Panc1 (cell line): ENCODE measurements around the gene CARNS1. TPM values are rescaled to one million over a fixed set of nuclear protein-coding genes. Genes with fewer than 3 reads are reported as not detected.

Experiments used
- ATAC-seq: fragments of 200-7000 bp; cut with Tn5 transposase; 2 replicates; pipeline ENCODE4 v1.9.1; 2020; ENCODE audit warnings: mild to moderate bottlenecking, moderate library complexity
- BruUV-seq: library from RNA; stranded (reverse); fragments of 400-500 nt; replicated peaks from 2 replicates; lab custom pipeline; 2021; lab: Mats Ljungman, UMichigan
- CTCF ChIA-PET: fragments of 300-600 bp; sonication (Branson Sonifier 250); formaldehyde crosslinking; loops from one replicate; lab custom pipeline; 2022; ENCODE audit warnings: antibody characterized with exemption; lab: Charles Lee
- POLR2A ChIA-PET: fragments of 300-600 bp; sonication (Branson Sonifier 250); formaldehyde crosslinking; loops from one replicate; lab custom pipeline; 2022; ENCODE audit warnings: antibody characterized with exemption; lab: Charles Lee
- DNase-seq: peaks from one replicate; pipeline ENCODE4 v3.0.0-alpha.2; 2010; ENCODE audit warnings: low read depth, low spot score
- H3K27ac ChIP-seq: 2 replicates; pipeline ENCODE4 v1.5.1; 2011; ENCODE audit warnings: mild to moderate bottlenecking, low read length, inconsistent platforms
- H3K27me3 ChIP-seq: fragments of 200-500 bp; sonication (Bioruptor generic); 2 replicates; pipeline ENCODE4 v1.6.0; 2014; ENCODE audit warnings: low read length, inconsistent platforms; ENCODE audit not compliant: control insufficient read depth, insufficient read depth
- H3K36me3 ChIP-seq: fragments of 200-500 bp; sonication (Bioruptor generic); 2 replicates; pipeline ENCODE4 v1.5.1; 2014; ENCODE audit warnings: inconsistent platforms, mild to moderate bottlenecking, low read length, moderate library complexity; ENCODE audit not compliant: control insufficient read depth, insufficient read depth
- H3K4me1 ChIP-seq: 2 replicates; pipeline ENCODE4 v1.5.1; 2011; ENCODE audit warnings: inconsistent platforms, mild to moderate bottlenecking, low read length, moderate library complexity; ENCODE audit not compliant: control insufficient read depth, insufficient read depth
- H3K4me3 ChIP-seq, 2 experiments: 2 replicates each; pipeline ENCODE4 v1.5.1; 2011 to 2012; ENCODE audit warnings: low read depth in 2 of 2, low read length in 2 of 2, mild to moderate bottlenecking in 2 of 2, inconsistent platforms in 1 of 2, moderate library complexity in 1 of 2
- H3K9me3 ChIP-seq: fragments of 200-500 bp; sonication (Bioruptor generic); 2 replicates; pipeline ENCODE4 v1.5.1; 2014; ENCODE audit warnings: low read depth, mild to moderate bottlenecking, inconsistent platforms, low read length, moderate library complexity; ENCODE audit not compliant: control insufficient read depth, insufficient read depth
- POLR2AphosphoS5 ChIP-seq: IDR thresholded peaks from 2 replicates; pipeline ENCODE4 v1.6.1; 2012; ENCODE audit warnings: mild to moderate bottlenecking, low read depth, low read length, moderate library complexity
- SIN3A ChIP-seq: IDR thresholded peaks from 2 replicates; pipeline ENCODE4 v1.6.1; 2012; ENCODE audit warnings: low read depth, mild to moderate bottlenecking, low read length, moderate library complexity, borderline replicate concordance; ENCODE audit not compliant: insufficient read depth
- TCF7L2 ChIP-seq: IDR thresholded peaks from 2 replicates; pipeline ENCODE4 v1.6.1; 2011; ENCODE audit warnings: mild to moderate bottlenecking, low read depth, low read length, inconsistent platforms
- in situ Hi-C: cut with HindIII; loops from 2 replicates; pipeline ENCODE4 v1.10.0; 2016; ENCODE audit warnings: low sequenced_read_pairs, low pct_unique_long_range_greater_than_20kb
- intact Hi-C: fragments of 100-400 bp; cut with micrococcal nuclease; formaldehyde crosslinking; loops from one replicate; pipeline ENCODE4 v1.10.0; 2022; ENCODE audit not compliant: unreplicated experiment
- total RNA-seq: library from RNA; stranded (reverse); gene quantifications from one replicate; pipeline ENCODE4 v1.2.1, GENCODE V29; 2021; ENCODE audit not compliant: unreplicated experiment
- TF ChIP-seq, protein P1 (sequence below): fragments of 450-650 bp; IDR thresholded peaks from 2 replicates; pipeline ENCODE4 v1.5.1; 2017; ENCODE audit warnings: mild to moderate bottlenecking
- TF ChIP-seq, protein P2 (sequence below), 2 experiments: IDR thresholded peaks; 2 replicates each; pipeline ENCODE4 v1.6.1; 2011 to 2012; ENCODE audit warnings: low read depth in 2 of 2, control low read depth in 1 of 2, low read length in 1 of 2, mild to moderate bottlenecking in 1 of 2, moderate library complexity in 1 of 2; ENCODE audit not compliant: insufficient read depth in 1 of 2

The CARNS1 gene
- total RNA-seq, 1 experiment from 2014 or later = 1.0 TPM

- POLR2A ChIA-PET = interaction anchor here (0.6 kb wide), 1 partner anchor 270 kb away, joined by 3 read pairs; no protein-coding TSS in a partner anchor
- intact Hi-C loops = no loop called here
Observed at GRCh38 chr11:67391304-67392182, 23.9 kb upstream of the CARNS1 start, which contains the start of gene RAD9A. TSS of gene RAD9A (plus strand) at chr11:67391986. CDS start at chr11:67392045, 59 bp downstream.

DNA sequence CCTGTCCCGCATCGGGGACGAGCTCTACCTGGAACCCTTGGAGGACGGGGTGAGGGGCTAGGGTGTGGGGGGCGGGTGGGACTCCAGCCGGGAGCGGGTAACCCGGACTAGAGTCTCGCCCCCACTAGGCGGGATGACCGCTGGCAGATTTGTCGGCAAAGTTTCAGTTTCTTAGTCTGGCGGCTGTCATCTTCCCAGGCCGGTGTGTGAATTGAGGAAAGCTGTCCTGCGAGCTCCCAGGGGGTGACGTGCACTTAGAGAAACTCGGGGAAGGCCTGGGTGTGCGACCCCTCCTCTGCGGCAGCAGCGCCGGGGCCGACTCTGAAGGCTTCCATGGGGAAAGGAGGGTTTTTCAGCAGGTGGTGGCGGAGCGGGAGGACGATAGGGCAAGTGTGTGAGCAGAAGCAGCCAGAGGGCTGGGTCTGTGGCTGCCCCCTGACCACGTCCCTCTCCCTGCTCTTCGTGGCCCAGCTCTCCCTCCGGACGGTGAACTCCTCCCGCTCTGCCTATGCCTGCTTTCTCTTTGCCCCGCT lies 23.2 kb upstream of the CARNS1 start:
- no TSS peak for BruUV-seq
- Histone ChIP-seq H3K4me1 (peaks cover 16% of the 10 kb centered on the region), H3K4me3 (peak overlapping the region; percentile 87 to 100), H3K27ac (peak overlapping the region; percentile 88), H3K27me3 (no peaks in the 10 kb centered on the region), H3K36me3 (no peaks in the 10 kb centered on the region; the same call in none of the 2 replicates), H3K9me3 (no peaks in the 10 kb centered on the region)
- DNase-seq (no peak), ATAC-seq (peak; percentile 18; the same call in 1 of the 2 replicates)
- TF ChIP-seq POLR2AphosphoS5 (no peak), TCF7L2 (no peak), SIN3A (no peak)
- TF ChIP-seq, protein P1, sequence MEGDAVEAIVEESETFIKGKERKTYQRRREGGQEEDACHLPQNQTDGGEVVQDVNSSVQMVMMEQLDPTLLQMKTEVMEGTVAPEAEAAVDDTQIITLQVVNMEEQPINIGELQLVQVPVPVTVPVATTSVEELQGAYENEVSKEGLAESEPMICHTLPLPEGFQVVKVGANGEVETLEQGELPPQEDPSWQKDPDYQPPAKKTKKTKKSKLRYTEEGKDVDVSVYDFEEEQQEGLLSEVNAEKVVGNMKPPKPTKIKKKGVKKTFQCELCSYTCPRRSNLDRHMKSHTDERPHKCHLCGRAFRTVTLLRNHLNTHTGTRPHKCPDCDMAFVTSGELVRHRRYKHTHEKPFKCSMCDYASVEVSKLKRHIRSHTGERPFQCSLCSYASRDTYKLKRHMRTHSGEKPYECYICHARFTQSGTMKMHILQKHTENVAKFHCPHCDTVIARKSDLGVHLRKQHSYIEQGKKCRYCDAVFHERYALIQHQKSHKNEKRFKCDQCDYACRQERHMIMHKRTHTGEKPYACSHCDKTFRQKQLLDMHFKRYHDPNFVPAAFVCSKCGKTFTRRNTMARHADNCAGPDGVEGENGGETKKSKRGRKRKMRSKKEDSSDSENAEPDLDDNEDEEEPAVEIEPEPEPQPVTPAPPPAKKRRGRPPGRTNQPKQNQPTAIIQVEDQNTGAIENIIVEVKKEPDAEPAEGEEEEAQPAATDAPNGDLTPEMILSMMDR = no peak
- TF ChIP-seq, protein P2, sequence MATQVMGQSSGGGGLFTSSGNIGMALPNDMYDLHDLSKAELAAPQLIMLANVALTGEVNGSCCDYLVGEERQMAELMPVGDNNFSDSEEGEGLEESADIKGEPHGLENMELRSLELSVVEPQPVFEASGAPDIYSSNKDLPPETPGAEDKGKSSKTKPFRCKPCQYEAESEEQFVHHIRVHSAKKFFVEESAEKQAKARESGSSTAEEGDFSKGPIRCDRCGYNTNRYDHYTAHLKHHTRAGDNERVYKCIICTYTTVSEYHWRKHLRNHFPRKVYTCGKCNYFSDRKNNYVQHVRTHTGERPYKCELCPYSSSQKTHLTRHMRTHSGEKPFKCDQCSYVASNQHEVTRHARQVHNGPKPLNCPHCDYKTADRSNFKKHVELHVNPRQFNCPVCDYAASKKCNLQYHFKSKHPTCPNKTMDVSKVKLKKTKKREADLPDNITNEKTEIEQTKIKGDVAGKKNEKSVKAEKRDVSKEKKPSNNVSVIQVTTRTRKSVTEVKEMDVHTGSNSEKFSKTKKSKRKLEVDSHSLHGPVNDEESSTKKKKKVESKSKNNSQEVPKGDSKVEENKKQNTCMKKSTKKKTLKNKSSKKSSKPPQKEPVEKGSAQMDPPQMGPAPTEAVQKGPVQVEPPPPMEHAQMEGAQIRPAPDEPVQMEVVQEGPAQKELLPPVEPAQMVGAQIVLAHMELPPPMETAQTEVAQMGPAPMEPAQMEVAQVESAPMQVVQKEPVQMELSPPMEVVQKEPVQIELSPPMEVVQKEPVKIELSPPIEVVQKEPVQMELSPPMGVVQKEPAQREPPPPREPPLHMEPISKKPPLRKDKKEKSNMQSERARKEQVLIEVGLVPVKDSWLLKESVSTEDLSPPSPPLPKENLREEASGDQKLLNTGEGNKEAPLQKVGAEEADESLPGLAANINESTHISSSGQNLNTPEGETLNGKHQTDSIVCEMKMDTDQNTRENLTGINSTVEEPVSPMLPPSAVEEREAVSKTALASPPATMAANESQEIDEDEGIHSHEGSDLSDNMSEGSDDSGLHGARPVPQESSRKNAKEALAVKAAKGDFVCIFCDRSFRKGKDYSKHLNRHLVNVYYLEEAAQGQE (IDR thresholded peaks at IDR 0.05; ENCODE audit: insufficient read depth in 1 of 2, low read depth in 2 of 2, low read length in 1 of 2) = no peak
- intact Hi-C loops (no loop called here), in situ Hi-C loops (no loop called here)
- ChIA-PET POLR2A (interaction anchor here (0.6 kb wide), 1 partner anchor 271 kb away, joined by 3 read pairs; no protein-coding TSS in a partner anchor), CTCF (interaction anchor here (0.5 to 0.6 kb wide), 2 partner anchors 116 to 312 kb away, joined by 3 to 4 read pairs; no protein-coding TSS in a partner anchor)

More at GRCh38 chr11:67391304-67392182, 23.9 kb upstream of the CARNS1 start, which contains the start of gene RAD9A:
- BruUV-seq = TSS peak; percentile 94
- H3K9me3 ChIP-seq = no peaks in the 10 kb centered on the region
- no peaks in the 10 kb centered on the region; the same call in 1 of the 2 replicates for H3K36me3 ChIP-seq
- peaks cover 12% of the 10 kb centered on the region for H3K4me1 ChIP-seq
- H3K4me3 ChIP-seq = peak within 1 kb of the TSS; percentile 87 to 100
- TF ChIP-seq TCF7L2 = no peak
- peak; percentile 89 for TF ChIP-seq POLR2AphosphoS5
- TF ChIP-seq, protein P2 (IDR thresholded peaks at IDR 0.05; ENCODE audit: insufficient read depth in 1 of 2, low read depth in 2 of 2, low read length in 1 of 2) = peak in 1 of 2 experiments; percentile 54; a peak in 1 of 4 replicates
- peak; percentile 98; the same call in 1 of the 2 replicates for TF ChIP-seq SIN3A
- no peaks in the 10 kb centered on the region for H3K27me3 ChIP-seq
- peak within 1 kb of the TSS; percentile 88 for H3K27ac ChIP-seq
- ATAC-seq (peak; percentile 83), DNase-seq (peak; percentile 36)
- CTCF ChIA-PET = interaction anchor here (0.5 kb wide), 1 partner anchor 311 kb away, joined by 4 read pairs; no protein-coding TSS in a partner anchor
- in situ Hi-C loops = no loop called here
